HepG2 (cell line): ENCODE results near the gene C2CD3. TPM values are rescaled to one million over a fixed set of nuclear protein-coding genes. Genes with fewer than 3 reads are reported as not detected.

ENCODE experiments used
- ATAC-seq: fragments of 200-7000 bp; cut with Tn5 transposase; 3 replicates; pipeline ENCODE4 v1.9.1; 2020; ENCODE audit warnings: mild to moderate bottlenecking, moderate library complexity
- BruUV-seq: library from RNA; stranded (reverse); fragments of 400-500 nt; replicated peaks from 2 replicates; lab custom pipeline; 2021; lab: Mats Ljungman, UMichigan
- CTCF ChIA-PET: fragments of 300-600 bp; formaldehyde crosslinking; extraction: SDS; loops from one replicate; lab custom pipeline; 2021; ENCODE audit warnings: low total read pairs, inconsistent platforms, low intra/inter-chr PET ratio; lab: Yijun Ruan, JAX
- POLR2A ChIA-PET: fragments of 350-600 bp; sonication (Branson Sonifier 250); formaldehyde crosslinking; loops from one replicate; lab custom pipeline; 2020; ENCODE audit warnings: antibody characterized with exemption, inconsistent platforms; lab: Yijun Ruan, JAX
- DNase-seq: peaks from one replicate; pipeline ENCODE4 v3.0.0-alpha.2; 2015; ENCODE audit warnings: low spot score
- FAIRE-seq: peaks from 3 replicates; lab custom pipeline; 2011; peaks lifted over from hg19 to GRCh38; lab: Jason Lieb, UNC
- H2AFZ ChIP-seq: one replicate; pipeline ENCODE4 v1.6.1; 2011; ENCODE audit warnings: low read length, inconsistent platforms
- H3K27ac ChIP-seq: fragments of 300-600 bp; 3 replicates; pipeline ENCODE4 v1.8.0; 2011; ENCODE audit warnings: mixed run types, mild to moderate bottlenecking, mixed read lengths, low read length, inconsistent platforms; ENCODE audit not compliant: insufficient read depth; ENCODE audit errors: extremely low read length
- H3K27me3 ChIP-seq, 2 experiments: fragments of 200-600 bp in 1 of 2; 2 replicates in 1 of 2; 3 replicates in 1 of 2; pipeline versions ENCODE4 v1.6.0 to v1.8.0; 2011; ENCODE audit warnings: low read length in 2 of 2, mild to moderate bottlenecking in 2 of 2, moderate library complexity in 2 of 2, inconsistent platforms in 1 of 2; ENCODE audit not compliant: insufficient read depth in 2 of 2, control insufficient read depth in 1 of 2
- H3K36me3 ChIP-seq, 2 experiments: fragments of 200-600 bp in 1 of 2; replicated peaks in 1 of 2; 2 replicates in 1 of 2; 3 replicates in 1 of 2; pipeline versions ENCODE4 v1.5.1 to v1.8.0; 2011; ENCODE audit warnings: low read length in 2 of 2, inconsistent platforms in 1 of 2; ENCODE audit not compliant: insufficient read depth in 2 of 2, control insufficient read depth in 1 of 2
- H3K4me1 ChIP-seq: 2 replicates; pipeline ENCODE4 v1.5.1; 2012; ENCODE audit warnings: low read length, inconsistent platforms; ENCODE audit not compliant: insufficient read depth
- H3K4me2 ChIP-seq: 2 replicates; pipeline ENCODE4 v1.6.0; 2011; ENCODE audit warnings: low read depth, low read length, inconsistent platforms
- H3K4me3 ChIP-seq, 3 experiments: fragments of 200-600 bp in 1 of 3; sonication (generic), shearing (Covaris generic) in 1 of 3; replicated peaks in 1 of 3; 2 replicates each; pipeline ENCODE4 v1.5.1; 2011 to 2016; ENCODE audit warnings: low read length in 3 of 3, inconsistent platforms in 2 of 3, low read depth in 2 of 3, mild to moderate bottlenecking in 2 of 3, control low read depth in 1 of 3, mixed read lengths in 1 of 3; ENCODE audit not compliant: insufficient read depth in 1 of 3
- H3K79me2 ChIP-seq: one replicate; pipeline ENCODE4 v1.6.1; 2011; ENCODE audit warnings: low read length, inconsistent platforms; ENCODE audit not compliant: insufficient read depth
- H3K9ac ChIP-seq: 2 replicates; pipeline ENCODE4 v1.6.0; 2011; ENCODE audit warnings: mild to moderate bottlenecking, low read depth, low read length, inconsistent platforms; ENCODE audit not compliant: insufficient read depth
- H3K9me3 ChIP-seq: 2 replicates; pipeline ENCODE4 v1.5.1; 2012; ENCODE audit warnings: mild to moderate bottlenecking, low read length
- H4K20me1 ChIP-seq: 2 replicates; pipeline ENCODE4 v1.6.0; 2011; ENCODE audit warnings: inconsistent platforms, mild to moderate bottlenecking, low read length, moderate library complexity; ENCODE audit not compliant: insufficient read depth
- CEBPG ChIP-seq: IDR thresholded peaks from 2 replicates; pipeline ENCODE4 v1.6.1; 2016
- CREM ChIP-seq, 2 experiments: sonication (generic) in 1 of 2; formaldehyde crosslinking in 1 of 2; IDR thresholded peaks; 2 replicates each; pipeline versions ENCODE4 v1.4.0 to v1.6.1; 2016 to 2020; ENCODE audit warnings: antibody characterized with exemption in 1 of 2, mild to moderate bottlenecking in 1 of 2, missing genetic modification reagents in 1 of 2
- KAT7 ChIP-seq: IDR thresholded peaks from 2 replicates; pipeline ENCODE4 v1.6.1; 2018; ENCODE audit warnings: borderline replicate concordance, missing compliant biosample characterization
- KDM5A ChIP-seq: fragments of 200-600 bp; sonication (generic); IDR thresholded peaks from 2 replicates; pipeline ENCODE4 v1.7.0; 2018; ENCODE audit warnings: antibody characterized with exemption, mild to moderate bottlenecking, low read length, borderline replicate concordance
- MAFK ChIP-seq, 2 experiments: IDR thresholded peaks in 1 of 2; conservative IDR thresholded peaks in 1 of 2; 2 replicates each; pipeline ENCODE4 v1.6.1; 2011; ENCODE audit warnings: improper control_type of control experiment in 2 of 2, low read length in 2 of 2
- NFYC ChIP-seq: IDR thresholded peaks from 2 replicates; pipeline ENCODE4 v1.6.1; 2016; ENCODE audit warnings: missing genetic modification reagents, missing compliant biosample characterization
- SIX1 ChIP-seq: sonication (generic); formaldehyde crosslinking; IDR thresholded peaks from 2 replicates; pipeline ENCODE4 v1.4.0; 2020; ENCODE audit warnings: missing genetic modification reagents, borderline replicate concordance
- STAG1 ChIP-seq: sonication (generic); formaldehyde crosslinking; IDR thresholded peaks from 2 replicates; pipeline ENCODE4 v1.4.0; 2020; ENCODE audit warnings: missing genetic modification reagents
- SUZ12 ChIP-seq: fragments of 150-350 bp; IDR thresholded peaks from 2 replicates; pipeline ENCODE4 v1.6.1; 2014; ENCODE audit warnings: low read depth, low read length
- ZNF143 ChIP-seq: sonication (generic); formaldehyde crosslinking; IDR thresholded peaks from 2 replicates; pipeline ENCODE4 v1.4.0; 2020; ENCODE audit warnings: missing genetic modification reagents
- ZNF205 ChIP-seq: IDR thresholded peaks from 2 replicates; pipeline ENCODE4 v1.6.1; 2018; ENCODE audit warnings: missing biosample characterization, missing genetic modification reagents
- ZNF225 ChIP-seq: sonication (generic); formaldehyde crosslinking; IDR thresholded peaks from 2 replicates; pipeline ENCODE4 v1.4.0; 2020; ENCODE audit warnings: mild to moderate bottlenecking, missing genetic modification reagents
- ZNF260 ChIP-seq: sonication (generic); formaldehyde crosslinking; IDR thresholded peaks from 2 replicates; pipeline ENCODE4 v1.4.0; 2020; ENCODE audit warnings: missing genetic modification reagents, low read depth, mild to moderate bottlenecking, borderline replicate concordance
- ZNF30 ChIP-seq: sonication (generic); formaldehyde crosslinking; IDR thresholded peaks from 2 replicates; pipeline ENCODE4 v1.5.0; 2020; ENCODE audit warnings: mild to moderate bottlenecking, missing genetic modification reagents
- ZNF761 ChIP-seq: sonication (generic); formaldehyde crosslinking; conservative IDR thresholded peaks from 2 replicates; pipeline ENCODE4 v1.4.0; 2020; ENCODE audit warnings: mild to moderate bottlenecking, missing genetic modification reagents
- ZNF782 ChIP-seq: sonication (generic); formaldehyde crosslinking; IDR thresholded peaks from 2 replicates; pipeline ENCODE4 v1.4.0; 2020; ENCODE audit warnings: missing genetic modification reagents, mild to moderate bottlenecking, borderline replicate concordance
- WGBS: methylation state at CpG from one replicate; pipeline ENCODE4 v1.1.6; 2017; ENCODE audit warnings: low lambda C conversion rate; 5-methylcytosine and 5-hydroxymethylcytosine counted together
- in situ Hi-C: cut with HindIII; loops from 2 replicates; pipeline ENCODE4 v1.10.0; 2017; ENCODE audit warnings: low pct_unique_long_range_greater_than_20kb; ENCODE audit not compliant: extremely low pct_ligation_motif_present
- intact Hi-C: fragments of 100-400 bp; cut with micrococcal nuclease; formaldehyde crosslinking; loops from one replicate; pipeline ENCODE4 v1.10.0; 2022; ENCODE audit not compliant: unreplicated experiment
- polyA plus RNA-seq, 8 experiments: library from polyadenylated mRNA; depleted of rRNA in 3 of 8; stranded (reverse) in 7 of 8; unstranded in 1 of 8; fragments of >200 nt; fragmentation: Illumina TruSeq in 4 of 8; extraction: Trizol in 4 of 8; gene quantifications; 2 replicates each; pipeline versions ENCODE4 v1.2.1 to v1.2.3, GENCODE V29; 2011 to 2016; ENCODE audit warnings: low read depth in 4 of 8, missing spikeins in 1 of 8, mixed read lengths in 1 of 8; ENCODE audit not compliant: insufficient read depth in 1 of 8
- total RNA-seq, 5 experiments: library from RNA; depleted of rRNA; stranded (reverse); fragments of >200 nt; fragmentation: Illumina TruSeq; extraction: Trizol; gene quantifications; 2 replicates each; pipeline ENCODE4 v1.2.3, GENCODE V29; 2016; ENCODE audit warnings: low read depth in 1 of 5
- TF ChIP-seq, protein P1 (sequence below), 2 experiments: sonication (generic) in 1 of 2; formaldehyde crosslinking in 1 of 2; IDR thresholded peaks; 2 replicates each; pipeline versions ENCODE4 v1.4.0 to v1.6.1; 2016 to 2020; ENCODE audit warnings: borderline replicate concordance in 1 of 2, low read depth in 1 of 2, mild to moderate bottlenecking in 1 of 2, missing genetic modification reagents in 1 of 2
- TF ChIP-seq, protein P2 (sequence below): sonication (generic); formaldehyde crosslinking; IDR thresholded peaks from 2 replicates; pipeline ENCODE4 v1.5.0; 2020; ENCODE audit warnings: mild to moderate bottlenecking, missing genetic modification reagents

Gene C2CD3
- total and polyA plus RNA-seq, 2 of the 13 experiments (the other 11 are each of a cell fraction or from before 2014, with no cell fraction given) = 5.5 to 6.4 TPM

DNA sequence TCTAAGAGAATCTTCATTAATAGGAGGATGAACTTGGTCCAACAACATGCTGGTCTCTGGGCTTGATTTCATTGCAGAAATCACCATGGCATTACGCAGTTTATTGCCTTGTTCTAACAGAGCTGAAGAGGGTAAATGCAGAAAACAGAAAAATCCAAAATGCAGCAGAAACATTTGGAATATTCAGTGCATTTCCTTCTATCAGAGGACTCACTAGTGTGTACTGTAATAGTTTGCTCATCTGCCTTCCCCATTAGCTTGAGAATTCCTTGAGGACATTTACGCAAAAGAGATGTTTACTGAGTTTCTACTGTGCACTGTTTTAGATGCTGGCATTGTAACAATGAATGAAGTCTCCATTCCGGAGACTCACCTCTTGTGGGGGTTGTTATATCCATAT is 37.4 kb downstream of the C2CD3 start (continued):
- TF ChIP-seq, protein P1, sequence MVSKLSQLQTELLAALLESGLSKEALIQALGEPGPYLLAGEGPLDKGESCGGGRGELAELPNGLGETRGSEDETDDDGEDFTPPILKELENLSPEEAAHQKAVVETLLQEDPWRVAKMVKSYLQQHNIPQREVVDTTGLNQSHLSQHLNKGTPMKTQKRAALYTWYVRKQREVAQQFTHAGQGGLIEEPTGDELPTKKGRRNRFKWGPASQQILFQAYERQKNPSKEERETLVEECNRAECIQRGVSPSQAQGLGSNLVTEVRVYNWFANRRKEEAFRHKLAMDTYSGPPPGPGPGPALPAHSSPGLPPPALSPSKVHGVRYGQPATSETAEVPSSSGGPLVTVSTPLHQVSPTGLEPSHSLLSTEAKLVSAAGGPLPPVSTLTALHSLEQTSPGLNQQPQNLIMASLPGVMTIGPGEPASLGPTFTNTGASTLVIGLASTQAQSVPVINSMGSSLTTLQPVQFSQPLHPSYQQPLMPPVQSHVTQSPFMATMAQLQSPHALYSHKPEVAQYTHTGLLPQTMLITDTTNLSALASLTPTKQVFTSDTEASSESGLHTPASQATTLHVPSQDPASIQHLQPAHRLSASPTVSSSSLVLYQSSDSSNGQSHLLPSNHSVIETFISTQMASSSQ (IDR thresholded peaks at IDR 0.05; ENCODE audit: low read depth) = no peak
- TF ChIP-seq, protein P1 (CRISPR knock-in tag; IDR thresholded peaks at IDR 0.05; ENCODE audit: borderline replicate concordance) = no peak
- TF ChIP-seq ZNF260 (CRISPR knock-in tag) (no peak), ZNF205 (CRISPR knock-in tag) (no peak), NFYC (CRISPR knock-in tag) (no peak)
- TF ChIP-seq, all 625 proteins: peak for 0

DNA sequence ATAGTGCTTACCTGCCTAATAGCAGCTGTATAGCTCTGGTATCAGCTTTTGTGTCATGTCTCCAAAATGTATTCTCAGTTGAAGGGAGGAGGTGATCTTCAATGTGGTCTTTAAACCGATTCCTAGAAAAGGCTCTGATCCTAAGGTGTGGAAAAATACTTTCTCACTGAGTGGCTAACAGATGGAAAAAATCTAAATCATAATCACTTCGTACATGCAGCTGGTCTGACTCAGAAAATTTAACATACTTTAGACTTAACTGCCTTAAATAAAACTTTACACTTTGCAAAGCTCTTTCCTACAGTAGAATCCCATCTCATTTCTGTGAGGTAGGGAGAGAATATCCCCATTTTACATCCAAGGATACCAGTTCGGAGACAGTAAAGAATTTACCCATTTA is 38.0 kb downstream of the C2CD3 start:
- 93% methylated on average over 3 of the region's 3 CpGs for WGBS
- ATAC-seq (no peak), DNase-seq (no peak), FAIRE-seq (no peak)
- CTCF ChIA-PET = no interaction called here
- no peak overlapping the region for H3K4me3 ChIP-seq
- H4K20me1 ChIP-seq = no peaks in the 10 kb centered on the region
- H3K9ac ChIP-seq = no peak overlapping the region
- H3K9me3 ChIP-seq = no peaks in the 10 kb centered on the region
- no peak overlapping the region for H2AFZ ChIP-seq
- BruUV-seq = no TSS peak
- H3K4me2 ChIP-seq = no peak overlapping the region
- H3K27me3 ChIP-seq = no peaks in the 10 kb centered on the region
- no peaks in the 10 kb centered on the region for H3K79me2 ChIP-seq
- H3K27ac ChIP-seq = no peak overlapping the region
- in situ Hi-C loops = no loop called here
- peaks cover 0 to 9% of the 10 kb centered on the region in 2 experiments; a peak in 2 of 5 replicates for H3K36me3 ChIP-seq
- H3K4me1 ChIP-seq = peaks cover 2% of the 10 kb centered on the region
- POLR2A ChIA-PET = no interaction called here
- intact Hi-C loops = no loop called here
- TF ChIP-seq CEBPG (CRISPR knock-in tag) (no peak), ZNF143 (no peak), KDM5A (no peak), ZNF782 (CRISPR knock-in tag) (no peak), KAT7 (no peak), ZNF30 (CRISPR knock-in tag) (no peak), ZNF761 (no peak), SUZ12 (no peak), STAG1 (CRISPR knock-in tag) (no peak), ZNF225 (CRISPR knock-in tag) (no peak), CREM (IDR thresholded peaks at IDR 0.05) (no peak), CREM (CRISPR knock-in tag; IDR thresholded peaks at IDR 0.05) (no peak), SIX1 (CRISPR knock-in tag) (no peak), MAFK (conservative IDR thresholded peaks at IDR 0.05 in 1 of 2, IDR thresholded peaks at IDR 0.05 in 1 of 2; ENCODE audit: low read length in 2 of 2) (no peak)
- TF ChIP-seq, protein P2, sequence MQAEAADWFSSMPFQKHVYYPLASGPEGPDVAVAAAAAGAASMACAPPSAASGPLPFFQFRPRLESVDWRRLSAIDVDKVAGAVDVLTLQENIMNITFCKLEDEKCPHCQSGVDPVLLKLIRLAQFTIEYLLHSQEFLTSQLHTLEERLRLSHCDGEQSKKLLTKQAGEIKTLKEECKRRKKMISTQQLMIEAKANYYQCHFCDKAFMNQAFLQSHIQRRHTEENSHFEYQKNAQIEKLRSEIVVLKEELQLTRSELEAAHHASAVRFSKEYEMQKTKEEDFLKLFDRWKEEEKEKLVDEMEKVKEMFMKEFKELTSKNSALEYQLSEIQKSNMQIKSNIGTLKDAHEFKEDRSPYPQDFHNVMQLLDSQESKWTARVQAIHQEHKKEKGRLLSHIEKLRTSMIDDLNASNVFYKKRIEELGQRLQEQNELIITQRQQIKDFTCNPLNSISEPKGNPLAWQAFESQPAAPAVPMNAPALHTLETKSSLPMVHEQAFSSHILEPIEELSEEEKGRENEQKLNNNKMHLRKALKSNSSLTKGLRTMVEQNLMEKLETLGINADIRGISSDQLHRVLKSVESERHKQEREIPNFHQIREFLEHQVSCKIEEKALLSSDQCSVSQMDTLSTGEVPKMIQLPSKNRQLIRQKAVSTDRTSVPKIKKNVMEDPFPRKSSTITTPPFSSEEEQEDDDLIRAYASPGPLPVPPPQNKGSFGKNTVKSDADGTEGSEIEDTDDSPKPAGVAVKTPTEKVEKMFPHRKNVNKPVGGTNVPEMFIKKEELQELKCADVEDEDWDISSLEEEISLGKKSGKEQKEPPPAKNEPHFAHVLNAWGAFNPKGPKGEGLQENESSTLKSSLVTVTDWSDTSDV = no peak
